ENCODE measurements around the gene KIF13A.
"Not testable (repeated sequence)": the region's sequence is repeated elsewhere in the genome, so short reads cannot be mapped to it uniquely, and the experiment has no call there.

DNA sequence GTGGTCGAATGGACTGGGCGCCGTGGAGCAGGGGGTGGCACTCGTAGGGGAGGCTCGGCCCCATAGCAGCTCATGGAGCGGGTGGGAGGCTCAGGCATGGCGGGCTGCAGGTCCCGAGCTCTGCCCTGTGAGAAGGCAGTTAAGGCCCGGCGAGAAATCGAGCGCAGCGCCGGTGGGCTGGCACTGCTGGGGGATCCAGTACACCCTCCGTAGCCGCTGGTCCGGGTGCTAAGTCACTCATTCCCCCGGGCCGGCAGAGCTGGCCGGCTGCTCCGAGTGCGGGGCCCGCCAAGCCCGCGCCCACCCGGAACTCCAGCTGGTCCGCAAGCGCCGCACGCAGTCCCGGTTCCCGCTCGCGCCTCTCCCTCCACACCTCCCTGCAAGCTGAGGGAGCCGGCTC, 242.1 kb downstream of the KIF13A start:
- not testable (repeated sequence) for TF ChIP-seq EZH2, EZH2phosphoT487 (IDR thresholded peaks at IDR 0.05)
- TF ChIP-seq, protein P1, sequence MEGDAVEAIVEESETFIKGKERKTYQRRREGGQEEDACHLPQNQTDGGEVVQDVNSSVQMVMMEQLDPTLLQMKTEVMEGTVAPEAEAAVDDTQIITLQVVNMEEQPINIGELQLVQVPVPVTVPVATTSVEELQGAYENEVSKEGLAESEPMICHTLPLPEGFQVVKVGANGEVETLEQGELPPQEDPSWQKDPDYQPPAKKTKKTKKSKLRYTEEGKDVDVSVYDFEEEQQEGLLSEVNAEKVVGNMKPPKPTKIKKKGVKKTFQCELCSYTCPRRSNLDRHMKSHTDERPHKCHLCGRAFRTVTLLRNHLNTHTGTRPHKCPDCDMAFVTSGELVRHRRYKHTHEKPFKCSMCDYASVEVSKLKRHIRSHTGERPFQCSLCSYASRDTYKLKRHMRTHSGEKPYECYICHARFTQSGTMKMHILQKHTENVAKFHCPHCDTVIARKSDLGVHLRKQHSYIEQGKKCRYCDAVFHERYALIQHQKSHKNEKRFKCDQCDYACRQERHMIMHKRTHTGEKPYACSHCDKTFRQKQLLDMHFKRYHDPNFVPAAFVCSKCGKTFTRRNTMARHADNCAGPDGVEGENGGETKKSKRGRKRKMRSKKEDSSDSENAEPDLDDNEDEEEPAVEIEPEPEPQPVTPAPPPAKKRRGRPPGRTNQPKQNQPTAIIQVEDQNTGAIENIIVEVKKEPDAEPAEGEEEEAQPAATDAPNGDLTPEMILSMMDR (IDR thresholded peaks at IDR 0.05) = not testable (repeated sequence)
